ENCODE results near the gene ASCL4. TPM values are rescaled to one million over a fixed set of nuclear protein-coding genes. Genes with fewer than 3 reads are reported as not detected.
A peak's percentile ranks its signal among the peaks of the same experiment; 100 is the strongest.

ASCL4 gene
- total RNA-seq, 1 experiment from 2014 or later, result not detected

DNA sequence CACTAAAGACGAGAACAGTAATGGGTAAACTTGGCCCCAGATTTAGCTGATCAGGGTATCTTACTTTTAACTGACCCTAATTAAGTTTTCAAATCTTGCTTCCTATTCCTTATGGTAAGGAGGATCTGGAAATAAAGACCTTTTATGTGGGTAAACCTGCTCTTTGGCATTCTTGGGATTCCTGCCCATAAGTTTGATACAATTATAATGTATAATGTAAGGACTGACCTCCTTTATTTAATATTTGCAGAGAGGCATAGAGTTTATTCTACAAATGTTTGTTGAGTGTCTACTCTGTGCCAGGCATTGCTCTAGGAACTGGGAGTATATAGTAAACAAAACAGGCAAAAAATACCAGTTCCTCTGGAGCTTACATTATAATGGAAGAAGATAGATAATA lies 9.2 kb upstream of the ASCL4 start:
- in situ Hi-C loops (cut with HindIII; ENCODE audit: low pct_unique_long_range_greater_than_20kb, low sequenced_read_pairs), result no loop called here
- no peak for DNase-seq (ENCODE audit: low read depth, low spot score)

DNA sequence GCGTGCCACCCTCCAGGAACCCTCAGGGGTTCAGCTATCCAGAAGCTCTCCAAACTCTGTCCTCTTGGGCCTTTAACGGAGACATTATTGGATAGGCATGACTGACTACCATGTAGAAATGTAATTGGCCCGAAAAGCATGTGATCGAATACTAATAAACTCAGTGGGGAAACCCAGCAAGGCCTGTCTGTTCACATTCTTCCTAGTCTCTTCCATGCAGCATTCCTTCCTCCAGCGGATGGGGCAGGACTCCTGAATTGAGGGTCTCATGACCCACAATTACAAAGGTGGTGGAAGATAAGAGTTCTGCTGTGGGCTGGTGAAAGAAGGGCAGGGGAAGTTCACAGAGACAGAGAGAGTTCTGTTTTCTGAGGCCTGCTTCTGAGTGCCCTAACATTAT lies 7.0 kb upstream of the ASCL4 start:
- in situ Hi-C loops (cut with HindIII; ENCODE audit: low pct_unique_long_range_greater_than_20kb, low sequenced_read_pairs), result no loop called here
- DNase-seq (ENCODE audit: low read depth, low spot score), result peak; percentile 50

DNA sequence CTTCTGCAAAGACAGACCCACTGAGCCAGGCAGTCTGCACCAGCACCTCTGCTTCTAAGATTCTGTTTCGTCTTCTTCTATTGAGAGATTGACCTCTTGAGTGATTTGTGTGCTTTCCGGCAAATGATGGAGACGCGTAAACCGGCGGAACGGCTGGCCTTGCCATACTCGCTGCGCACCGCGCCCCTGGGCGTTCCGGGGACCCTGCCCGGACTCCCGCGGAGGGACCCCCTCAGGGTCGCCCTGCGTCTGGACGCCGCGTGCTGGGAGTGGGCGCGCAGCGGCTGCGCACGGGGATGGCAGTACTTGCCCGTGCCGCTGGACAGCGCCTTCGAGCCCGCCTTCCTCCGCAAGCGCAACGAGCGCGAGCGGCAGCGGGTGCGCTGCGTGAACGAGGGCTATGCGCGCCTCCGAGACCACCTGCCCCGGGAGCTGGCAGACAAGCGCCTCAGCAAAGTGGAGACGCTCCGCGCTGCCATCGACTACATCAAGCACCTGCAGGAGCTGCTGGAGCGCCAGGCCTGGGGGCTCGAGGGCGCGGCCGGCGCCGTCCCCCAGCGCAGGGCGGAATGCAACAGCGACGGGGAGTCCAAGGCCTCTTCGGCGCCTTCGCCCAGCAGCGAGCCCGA lies 703 bp downstream of the ASCL4 start:
- in situ Hi-C loops (cut with HindIII; ENCODE audit: low pct_unique_long_range_greater_than_20kb, low sequenced_read_pairs), result no loop called here
- no peak for DNase-seq (ENCODE audit: low read depth, low spot score)

DNA sequence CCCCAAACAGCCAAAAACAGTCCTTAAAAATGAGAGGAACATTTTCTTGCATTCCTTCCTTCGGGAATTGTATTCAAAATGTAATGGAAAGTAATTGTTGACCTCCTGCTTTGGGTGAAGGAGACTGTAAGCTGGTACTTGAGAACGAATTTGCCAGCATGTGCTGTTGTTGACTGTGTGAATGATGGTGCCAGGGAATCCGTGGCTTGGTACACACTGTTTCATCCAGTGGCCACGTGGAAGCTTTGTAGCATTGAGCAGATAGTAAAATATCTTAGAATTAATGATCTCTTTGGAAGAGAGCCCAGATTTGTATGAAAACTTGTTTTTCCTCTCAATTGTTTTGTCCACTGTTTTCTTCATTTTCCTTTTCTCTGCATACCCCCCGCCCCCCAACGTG lies 1.7 kb downstream of the ASCL4 start:
- in situ Hi-C loops (cut with HindIII; ENCODE audit: low pct_unique_long_range_greater_than_20kb, low sequenced_read_pairs), result no loop called here
- DNase-seq (ENCODE audit: low read depth, low spot score), result no peak

DNA sequence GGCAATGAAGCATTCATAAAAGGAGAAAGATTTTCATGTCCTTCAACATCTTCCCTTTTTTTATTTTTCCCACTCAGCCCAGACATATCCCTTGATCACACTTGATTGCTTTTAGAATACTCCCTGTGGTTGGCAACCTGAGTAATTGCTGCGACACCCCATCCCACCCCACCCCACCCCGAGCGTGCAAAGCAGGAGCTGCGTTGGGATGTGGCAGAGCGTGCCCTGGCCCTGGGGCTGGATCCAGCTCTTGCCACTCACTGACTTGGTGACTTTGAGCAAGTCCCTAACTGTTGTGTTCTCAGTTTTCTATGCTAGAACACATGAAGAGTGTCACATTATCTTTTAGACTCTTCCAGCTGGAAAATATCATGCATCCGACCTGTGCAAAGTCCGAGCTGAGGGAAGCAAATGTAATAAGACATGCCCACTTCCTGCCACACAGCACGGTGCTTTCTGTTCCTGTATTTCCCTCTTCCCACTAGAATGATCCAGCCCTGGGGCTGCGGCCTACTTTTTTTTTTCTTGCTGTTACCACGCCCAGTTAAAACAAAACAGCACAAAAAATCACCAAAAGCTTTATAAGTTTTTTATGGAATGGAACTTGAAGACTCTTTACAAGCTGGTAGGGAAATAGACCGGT lies 4.0 kb downstream of the ASCL4 start:
- no peak for DNase-seq (ENCODE audit: low read depth, low spot score)
- in situ Hi-C loops (cut with HindIII; ENCODE audit: low pct_unique_long_range_greater_than_20kb, low sequenced_read_pairs), result no loop called here

DNA sequence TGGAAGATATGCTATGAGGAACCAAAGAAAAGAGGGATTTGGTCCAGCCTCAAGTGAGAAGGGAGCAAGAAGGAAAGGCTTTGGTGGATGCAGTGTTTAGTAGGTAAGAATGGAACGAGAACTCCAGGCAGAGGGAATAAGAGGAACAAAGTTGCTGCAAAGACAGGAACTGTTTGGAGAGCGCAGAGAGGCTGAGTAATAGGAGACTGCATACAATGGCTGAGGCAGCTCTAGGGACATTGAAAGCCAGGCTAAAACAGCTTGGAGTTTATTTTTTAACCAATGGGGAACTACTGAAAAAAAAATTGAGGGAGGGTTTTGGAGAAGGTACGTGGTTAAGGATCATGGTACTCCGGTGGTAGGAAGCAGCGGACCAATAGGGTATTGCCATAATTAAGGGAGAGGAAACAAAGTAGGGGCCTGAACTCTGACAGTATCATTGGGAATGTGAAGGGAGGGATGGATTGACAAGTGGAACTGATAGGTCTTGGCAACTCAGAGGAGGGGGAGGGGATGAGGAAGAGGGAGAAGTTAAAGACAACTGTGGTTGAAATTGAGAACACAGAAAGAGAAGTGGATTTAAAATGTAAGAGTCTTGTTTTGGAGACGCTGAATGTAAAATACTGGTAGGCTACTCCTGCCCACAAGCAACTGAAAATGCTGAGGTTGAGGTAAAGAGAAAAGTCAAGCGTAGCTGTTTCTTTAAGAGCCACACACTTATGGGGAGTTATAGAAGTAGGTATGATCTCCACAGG lies 4.8 kb downstream of the ASCL4 start:
- in situ Hi-C loops (cut with HindIII; ENCODE audit: low pct_unique_long_range_greater_than_20kb, low sequenced_read_pairs), result no loop called here
- no peak for DNase-seq (ENCODE audit: low read depth, low spot score)

DNA sequence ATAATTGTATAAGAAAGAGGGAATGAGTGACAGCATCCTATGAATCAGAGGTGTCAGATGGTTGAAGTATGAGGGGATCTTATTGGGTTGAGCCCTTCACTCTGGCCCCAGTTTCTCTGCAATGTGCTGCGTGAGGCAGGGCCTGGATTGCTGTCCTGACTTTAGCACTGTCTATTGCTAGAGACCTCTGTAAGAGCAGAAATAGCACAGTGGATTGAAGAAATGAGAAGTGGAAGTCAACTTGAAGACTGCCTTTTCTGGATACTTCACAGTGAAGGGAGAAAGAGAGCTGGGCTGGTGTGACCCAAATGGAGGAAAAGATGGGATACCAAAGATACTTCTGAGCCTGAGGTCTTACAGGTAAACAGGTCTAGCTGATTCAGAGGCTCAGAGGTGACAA lies 5.8 kb downstream of the ASCL4 start:
- in situ Hi-C loops (cut with HindIII; ENCODE audit: low pct_unique_long_range_greater_than_20kb, low sequenced_read_pairs), result no loop called here
- no peak for DNase-seq (ENCODE audit: low read depth, low spot score)

DNA sequence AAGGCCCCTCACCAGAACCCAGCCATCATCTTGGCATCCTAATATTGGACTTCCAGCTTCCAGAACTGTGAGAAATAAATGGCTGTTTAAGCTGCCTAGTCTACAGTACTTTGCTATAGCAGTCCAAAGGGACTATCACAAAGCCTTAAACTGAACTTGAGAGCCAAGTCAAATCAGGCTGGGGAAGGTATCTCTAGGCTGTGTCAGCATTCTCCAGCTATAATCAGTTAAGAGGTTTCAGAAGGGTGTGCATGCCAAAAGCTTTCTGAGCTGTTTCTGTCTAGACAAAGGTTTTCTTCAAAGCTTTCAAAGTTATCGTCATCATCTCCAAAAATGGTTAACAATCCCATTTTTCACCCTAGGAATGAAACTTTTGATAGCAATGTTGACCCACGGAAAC lies 7.6 kb downstream of the ASCL4 start:
- in situ Hi-C loops (cut with HindIII; ENCODE audit: low pct_unique_long_range_greater_than_20kb, low sequenced_read_pairs), result no loop called here
- peak; percentile 23 for DNase-seq (ENCODE audit: low read depth, low spot score)

DNA sequence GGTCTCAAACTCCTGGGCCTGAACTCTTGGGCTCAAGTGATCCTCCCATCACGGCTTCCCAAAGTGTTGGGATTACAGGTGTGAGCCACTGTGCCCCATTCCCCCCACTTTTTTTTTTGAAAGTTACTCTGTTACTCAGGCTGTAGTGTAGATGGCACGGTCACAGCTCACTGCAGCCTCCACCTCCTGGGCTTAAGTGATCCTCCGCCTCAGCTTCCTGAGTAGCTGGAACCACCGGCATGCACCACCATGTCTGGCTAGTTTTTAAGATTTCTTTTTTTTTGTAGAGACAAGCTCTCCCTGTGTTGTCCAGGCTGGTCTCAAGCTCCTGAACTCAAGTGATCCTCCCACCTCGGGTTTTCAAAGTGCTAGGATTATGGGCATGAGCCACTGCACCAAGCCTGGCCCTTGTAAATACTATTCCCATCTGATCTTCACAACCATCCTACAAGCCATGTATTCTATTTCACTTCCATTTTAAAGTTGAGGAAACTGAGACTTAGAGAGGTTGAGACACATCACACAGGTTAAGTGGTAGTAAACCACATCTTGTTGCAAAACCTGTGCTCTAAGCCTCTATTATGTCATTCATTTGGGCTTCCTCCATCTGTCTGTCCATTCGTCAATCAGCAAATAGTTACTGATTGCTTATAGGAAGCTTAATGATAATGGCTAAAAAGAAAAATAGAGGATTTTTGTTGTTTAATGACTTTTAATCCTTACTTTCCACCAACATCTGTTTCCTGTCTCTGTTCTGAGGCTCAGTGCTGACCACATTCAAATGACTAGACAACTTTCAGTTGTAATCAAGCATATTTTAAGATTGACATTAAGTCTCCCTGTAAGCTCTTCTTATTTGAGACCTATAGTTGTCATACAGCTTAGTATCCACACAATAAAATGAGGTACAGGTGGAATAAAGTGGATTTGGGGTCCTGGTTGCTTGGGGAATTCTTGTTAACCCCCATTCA lies 9.2 kb downstream of the ASCL4 start:
- in situ Hi-C loops (cut with HindIII; ENCODE audit: low pct_unique_long_range_greater_than_20kb, low sequenced_read_pairs), result no loop called here

DNA sequence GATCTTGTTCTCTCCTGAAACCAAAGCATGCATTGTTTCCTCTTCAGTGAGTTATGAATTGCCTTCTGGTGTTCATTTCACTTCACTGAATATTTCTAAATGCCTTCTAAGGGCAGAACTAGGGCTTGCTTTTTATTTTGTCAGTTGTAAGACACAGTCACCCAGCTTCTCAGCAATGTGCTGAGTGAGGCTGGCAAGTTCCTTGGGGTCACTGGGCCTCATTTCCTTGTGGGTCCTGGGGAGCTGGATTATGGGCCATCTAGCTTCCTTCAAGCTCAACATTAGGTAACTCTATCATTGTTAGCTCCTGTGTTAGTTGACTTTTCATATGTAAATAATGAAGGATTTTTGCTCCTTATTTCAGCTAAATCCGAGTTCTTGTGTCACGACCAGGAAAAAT lies 13.8 kb downstream of the ASCL4 start:
- no peak for DNase-seq (ENCODE audit: low read depth, low spot score)
- in situ Hi-C loops (cut with HindIII; ENCODE audit: low pct_unique_long_range_greater_than_20kb, low sequenced_read_pairs), result no loop called here

More for the DNA sequence above, 9.2 kb downstream of the ASCL4 start:
- no peak for DNase-seq (ENCODE audit: low read depth, low spot score)

DNA sequence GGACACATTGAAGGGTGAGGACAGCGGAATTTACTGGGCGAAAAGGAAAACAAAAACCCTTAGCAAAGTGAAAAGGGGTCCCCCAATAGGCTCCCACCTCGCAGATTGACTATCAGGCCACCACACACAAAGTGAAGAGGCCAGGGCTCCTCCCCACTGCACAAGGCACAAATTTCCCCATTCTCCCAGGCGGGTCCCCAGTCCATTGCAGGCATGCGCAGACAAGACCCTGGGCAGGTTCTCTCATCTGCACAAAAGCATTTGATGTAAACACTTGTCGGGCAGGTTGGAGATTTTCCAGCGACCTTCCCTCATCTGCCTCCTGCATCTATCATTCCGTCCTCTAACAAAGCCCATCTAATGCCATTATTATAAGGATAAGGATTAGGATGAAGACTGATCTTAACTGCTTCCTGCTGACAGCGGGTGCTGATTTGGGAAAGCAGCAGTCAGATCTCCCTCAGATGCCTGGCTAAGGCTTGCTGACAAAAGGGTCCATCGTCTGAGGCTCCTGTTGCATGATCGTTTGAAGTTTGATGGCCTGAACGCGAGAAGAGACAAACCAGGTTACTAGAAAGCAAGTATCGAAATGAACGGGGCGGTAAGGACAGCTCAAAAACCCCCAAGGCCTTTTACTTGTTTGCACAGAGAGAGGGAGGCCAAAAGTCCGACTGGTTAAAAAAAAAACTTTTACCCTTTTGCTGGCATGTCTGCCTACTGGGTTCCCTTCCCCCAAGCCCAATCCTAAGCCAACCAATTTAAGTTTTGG lies 14.4 kb downstream of the ASCL4 start:
- no peak for DNase-seq (ENCODE audit: low read depth, low spot score)
- in situ Hi-C loops (cut with HindIII; ENCODE audit: low pct_unique_long_range_greater_than_20kb, low sequenced_read_pairs), result no loop called here

DNA sequence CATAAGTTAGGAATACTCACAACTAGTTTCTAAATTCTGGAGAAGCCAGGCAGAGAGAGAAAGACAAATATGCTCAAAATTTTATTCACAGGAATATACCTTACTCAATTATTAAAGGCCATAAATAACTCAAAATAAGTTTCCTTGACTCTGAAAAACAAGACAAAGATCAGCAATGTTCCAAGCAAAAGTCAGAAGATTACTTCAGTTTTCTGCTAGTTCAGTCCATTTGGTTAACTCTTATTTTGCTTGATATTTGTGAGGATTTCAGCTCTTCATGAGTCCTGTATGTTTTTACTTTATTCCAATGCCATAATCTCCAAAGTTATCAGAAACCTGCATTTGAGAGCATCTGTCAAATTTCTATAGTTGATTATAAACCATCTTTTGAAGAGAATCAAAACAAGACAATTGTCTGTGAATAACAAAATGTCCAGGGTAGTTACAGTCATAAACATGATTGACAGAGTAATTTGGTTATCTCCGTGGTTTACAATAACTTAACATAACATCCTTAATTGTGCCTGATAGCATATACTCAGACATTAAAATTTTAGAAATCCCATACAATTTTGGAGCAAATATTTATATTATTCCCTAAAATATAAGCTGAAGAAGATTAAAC lies 17.1 kb downstream of the ASCL4 start:
- DNase-seq (ENCODE audit: low read depth, low spot score), result no peak
- in situ Hi-C loops (cut with HindIII; ENCODE audit: low pct_unique_long_range_greater_than_20kb, low sequenced_read_pairs), result no loop called here

DNA sequence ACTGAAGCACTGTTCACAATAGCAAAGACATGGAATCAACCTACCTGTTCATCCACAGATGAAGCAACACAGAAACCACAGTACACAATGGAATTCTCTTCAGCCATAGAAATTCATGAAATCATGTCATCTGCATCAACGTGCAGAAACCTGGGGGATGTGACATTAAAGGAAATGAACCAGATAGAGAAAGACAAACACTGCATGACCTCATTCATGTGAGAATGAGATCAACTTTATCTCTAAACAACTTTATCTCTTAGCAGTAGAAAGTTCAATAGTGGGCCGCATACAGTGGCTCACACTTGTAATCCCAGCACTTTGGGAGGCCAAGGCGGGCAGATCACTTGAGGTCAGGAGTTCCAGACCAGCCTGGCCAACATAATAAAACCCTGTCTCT lies 19.9 kb downstream of the ASCL4 start:
- no peak for DNase-seq (ENCODE audit: low read depth, low spot score)
- in situ Hi-C loops (cut with HindIII; ENCODE audit: low pct_unique_long_range_greater_than_20kb, low sequenced_read_pairs), result no loop called here

DNA sequence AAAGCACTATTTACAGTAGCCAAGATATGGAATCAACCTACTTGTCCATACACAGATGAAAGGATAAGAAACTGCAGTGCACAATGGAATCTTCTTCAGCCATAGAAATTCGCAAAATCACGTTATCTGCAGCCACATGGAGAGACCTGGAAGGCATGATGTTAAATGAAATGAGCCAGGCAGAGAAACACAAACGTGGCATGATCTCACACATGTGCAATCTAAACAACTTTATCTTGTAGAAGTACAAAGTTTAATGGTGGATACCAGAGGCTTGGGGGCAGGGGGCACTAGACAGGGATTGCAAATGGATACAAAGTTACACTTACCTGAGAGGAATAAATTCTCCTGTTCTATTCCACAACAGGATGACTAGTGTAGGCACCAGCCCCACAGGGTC lies 24.1 kb downstream of the ASCL4 start:
- in situ Hi-C loops (cut with HindIII; ENCODE audit: low pct_unique_long_range_greater_than_20kb, low sequenced_read_pairs), result no loop called here
- no peak for DNase-seq (ENCODE audit: low read depth, low spot score)

DNA sequence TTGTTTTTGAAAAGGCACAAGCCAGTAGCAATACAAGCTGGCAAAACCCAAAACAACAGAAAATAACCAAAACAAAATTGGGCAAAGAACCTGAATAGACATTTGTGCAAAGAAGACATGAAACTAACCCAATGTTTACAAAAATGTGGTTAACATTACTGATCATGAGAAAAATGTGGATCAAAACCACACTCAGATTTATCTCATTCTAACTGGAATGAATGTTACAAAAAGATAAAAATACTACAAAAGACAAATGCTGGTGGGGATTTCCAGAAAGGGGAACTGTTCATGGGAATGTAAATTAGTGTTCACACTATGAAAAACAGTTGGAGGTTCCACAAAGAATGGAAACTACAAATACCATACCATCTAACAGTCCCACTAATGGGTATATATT lies 26.6 kb downstream of the ASCL4 start:
- in situ Hi-C loops (cut with HindIII; ENCODE audit: low pct_unique_long_range_greater_than_20kb, low sequenced_read_pairs), result no loop called here
- DNase-seq (ENCODE audit: low read depth, low spot score), result no peak

DNA sequence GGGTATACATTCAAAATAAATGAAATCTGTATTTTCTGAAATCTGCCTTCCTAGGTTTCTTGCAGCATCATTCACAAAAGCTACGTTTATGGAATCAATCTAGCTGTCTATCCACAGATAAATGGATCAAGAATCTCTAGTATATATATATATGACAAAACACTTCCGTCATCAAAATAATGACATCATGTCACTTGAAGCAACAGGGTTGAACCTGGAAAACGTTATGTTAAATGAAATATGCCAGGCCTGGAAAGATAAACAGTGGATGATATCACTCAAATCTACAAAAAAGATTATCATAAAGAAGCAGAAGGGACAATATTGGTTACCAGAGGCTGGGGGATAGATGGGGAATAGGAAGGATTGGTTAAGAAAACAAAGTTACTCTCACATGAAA lies 28.6 kb downstream of the ASCL4 start:
- DNase-seq (ENCODE audit: low read depth, low spot score), result no peak
- in situ Hi-C loops (cut with HindIII; ENCODE audit: low pct_unique_long_range_greater_than_20kb, low sequenced_read_pairs), result no loop called here
